Embryonic facial prominence (tissue), 1 donor: ENCODE data around the gene GPC3.
"Not testable (repeated sequence)": the region's sequence is repeated elsewhere in the genome, so short reads cannot be mapped to it uniquely, and the experiment has no call there.

Source experiments
- DNase-seq: peaks from one replicate; pipeline ENCODE4 v3.0.0-alpha.2; 2016; ENCODE audit errors: extremely low spot score

Gene GPC3

DNA sequence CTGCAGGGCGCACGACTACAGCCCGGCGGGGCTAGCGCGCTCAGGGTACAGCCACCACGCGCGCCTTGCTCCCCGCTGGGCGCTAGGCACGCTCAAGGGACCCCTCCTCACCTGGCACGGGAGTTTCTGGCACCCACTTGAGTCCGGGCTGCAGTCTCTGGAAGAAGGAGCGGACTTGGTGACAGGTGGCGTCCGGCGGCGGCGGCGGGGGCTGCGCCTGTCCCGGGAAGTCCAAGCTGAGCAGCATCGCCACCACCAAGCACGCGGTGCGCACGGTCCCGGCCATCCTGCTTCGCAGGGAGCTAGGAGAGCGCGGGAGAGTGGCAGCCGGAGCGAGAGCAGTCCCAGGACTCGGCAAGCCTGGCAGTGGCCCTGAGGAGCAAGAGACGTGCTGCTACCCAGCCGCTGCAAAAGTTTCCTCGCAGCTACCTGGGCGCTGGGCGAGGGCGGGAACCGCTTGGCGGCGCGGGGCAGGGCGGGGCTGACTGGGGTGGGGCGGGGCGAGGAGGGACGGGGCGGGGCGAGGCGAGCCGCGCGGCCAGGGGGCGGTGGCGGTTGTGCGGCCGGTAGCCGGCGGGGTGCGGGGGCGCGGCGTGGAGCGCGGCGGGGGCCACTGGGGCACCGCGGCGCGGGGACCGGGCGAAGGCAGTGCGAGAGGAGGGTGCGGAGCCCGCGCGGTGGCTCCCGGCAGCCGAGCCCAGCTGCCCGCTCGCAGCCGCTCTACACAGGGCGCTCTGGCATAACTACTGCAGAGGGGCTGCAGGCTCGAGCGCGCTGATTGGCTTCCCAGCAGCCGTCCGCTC is at the start of gene GPC3:
TSS of gene GPC3 (minus strand) at position 431 of the 803 bp plus-strand sequence.
- peak; percentile 29 for DNase-seq

DNA sequence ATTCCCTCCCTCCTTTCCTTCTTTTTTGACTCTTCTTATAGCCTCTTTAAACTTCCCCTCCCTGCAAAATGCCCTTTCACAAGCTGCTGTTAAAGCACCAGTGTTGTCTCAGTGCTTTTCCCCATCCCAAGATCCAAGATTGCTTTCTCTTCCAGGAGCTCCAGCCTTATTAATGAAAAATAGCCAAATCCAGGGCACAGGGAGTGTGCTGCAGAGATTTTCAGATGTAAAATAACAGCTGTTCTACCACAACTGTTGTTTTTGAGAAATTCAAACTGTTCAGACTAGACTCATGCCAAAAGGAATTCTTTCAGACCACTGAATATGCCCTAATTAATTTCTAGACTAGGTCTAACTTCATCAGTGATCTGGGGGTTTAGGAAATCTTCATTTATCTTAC is 47.0 kb upstream of the GPC3 start:
- no peak for DNase-seq

DNA sequence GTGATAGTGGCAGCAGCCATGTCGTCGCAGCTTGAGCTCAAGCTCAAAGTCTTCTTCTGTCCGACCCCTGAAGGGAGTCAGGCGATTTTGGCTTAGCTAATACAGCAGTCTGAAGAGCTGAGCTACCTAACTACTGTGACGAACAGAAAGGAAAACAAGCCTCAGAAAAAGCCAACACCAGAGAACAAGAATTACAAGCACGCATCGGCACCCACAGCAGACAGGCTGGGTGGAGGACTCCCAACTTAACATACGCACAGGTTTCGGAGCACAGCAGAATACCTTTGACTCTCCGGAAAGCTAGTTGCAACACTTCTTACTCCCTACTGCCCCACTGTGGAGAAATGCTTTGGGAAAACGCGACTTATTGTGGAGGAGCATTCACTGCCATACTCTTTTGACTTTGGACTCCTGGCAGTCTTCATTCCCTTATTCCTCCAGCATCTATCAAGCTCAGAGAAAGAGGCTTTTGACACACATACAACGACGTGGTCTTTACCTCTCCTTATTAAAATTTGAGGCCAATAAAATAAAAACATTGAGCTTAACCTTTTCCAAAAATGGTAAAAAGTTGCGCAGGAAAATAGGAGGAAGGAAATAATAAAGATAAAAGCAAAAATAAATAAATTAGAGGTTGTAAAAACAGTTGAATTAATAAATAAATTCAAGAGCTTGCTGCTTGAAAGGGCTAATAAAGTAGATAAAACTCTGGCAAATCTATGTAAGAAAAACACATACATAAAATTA is 41.3 kb upstream of the GPC3 start:
- peak; percentile 12 for DNase-seq

DNA sequence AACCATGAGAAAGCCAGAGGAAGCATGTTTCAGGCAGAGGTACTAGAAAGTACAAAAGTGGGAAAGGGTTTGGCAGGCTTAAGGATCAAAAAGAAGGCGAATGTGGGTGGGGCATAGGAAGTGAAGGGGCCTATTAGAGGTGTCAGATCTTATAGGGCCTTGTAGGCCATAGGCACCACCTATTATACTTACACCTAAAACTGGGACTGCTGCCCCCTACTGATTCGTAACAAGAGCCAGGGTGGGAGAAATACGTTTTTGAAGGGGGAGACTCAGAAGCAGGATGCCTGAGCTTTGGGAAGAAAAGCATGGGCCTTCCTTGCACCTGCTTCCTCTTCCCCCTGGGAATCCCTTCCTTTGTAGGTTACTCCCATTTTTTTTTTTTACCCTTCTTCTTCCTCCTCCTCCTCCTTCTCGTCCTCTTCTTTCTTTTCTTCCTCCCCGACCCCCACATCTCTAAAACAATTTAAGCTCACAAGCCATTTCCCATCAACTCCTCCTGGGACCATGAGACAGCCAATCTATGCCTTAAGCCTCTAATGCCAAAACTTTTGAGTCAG is 40.7 kb upstream of the GPC3 start:
- DNase-seq = no peak

DNA sequence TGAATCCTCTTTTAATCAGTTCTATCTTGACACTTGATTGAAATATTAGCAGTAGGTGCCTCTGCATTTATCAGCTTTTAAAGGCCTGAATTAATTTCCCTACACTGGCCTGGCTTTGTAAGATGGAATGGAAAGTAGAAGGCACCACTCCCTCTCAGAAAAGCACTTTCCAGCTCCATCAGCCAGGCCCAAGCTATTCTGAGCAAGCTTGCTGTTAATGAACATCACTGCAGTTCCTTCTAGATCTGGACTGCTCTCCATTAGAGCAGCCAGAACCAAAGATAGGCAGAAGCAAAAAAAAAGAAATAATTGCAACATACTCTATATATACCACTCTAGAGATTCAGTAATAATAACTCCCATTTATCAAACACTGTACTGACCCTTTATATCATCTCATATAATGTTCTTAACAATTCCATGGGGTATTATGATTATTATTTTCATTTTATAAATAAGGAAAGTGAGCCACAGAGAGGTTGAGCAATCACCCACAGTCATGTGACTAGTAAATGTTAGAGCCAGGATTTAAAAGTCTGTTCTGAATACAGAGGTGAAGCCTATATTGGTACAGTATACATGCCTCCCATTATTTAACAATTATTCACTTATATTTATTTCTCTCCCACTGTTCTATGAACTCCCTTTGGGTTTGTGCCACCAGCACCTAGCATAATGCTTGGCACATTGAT is 39.4 kb upstream of the GPC3 start:
- no peak for DNase-seq

DNA sequence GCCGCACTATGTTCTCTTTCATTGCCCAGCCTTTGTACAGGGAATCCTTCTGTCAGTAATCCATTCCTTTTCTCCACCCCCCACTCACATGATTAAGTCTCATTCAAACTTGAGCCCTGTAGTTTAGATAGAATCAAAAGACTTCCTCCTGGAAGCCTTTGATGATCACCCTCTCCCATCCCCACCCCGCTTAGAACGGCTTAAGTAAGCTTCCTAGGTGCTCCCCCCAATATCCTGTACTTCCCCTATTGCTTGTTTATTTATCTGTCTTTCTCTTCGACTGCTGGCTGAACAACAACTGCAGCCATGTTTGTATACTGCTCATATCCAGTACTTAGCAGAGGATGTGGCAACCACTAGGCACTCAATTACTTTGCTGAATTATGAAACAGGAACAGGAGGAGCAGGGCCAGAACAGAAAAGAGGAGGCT is 38.5 kb upstream of the GPC3 start:
- no peak for DNase-seq

DNA sequence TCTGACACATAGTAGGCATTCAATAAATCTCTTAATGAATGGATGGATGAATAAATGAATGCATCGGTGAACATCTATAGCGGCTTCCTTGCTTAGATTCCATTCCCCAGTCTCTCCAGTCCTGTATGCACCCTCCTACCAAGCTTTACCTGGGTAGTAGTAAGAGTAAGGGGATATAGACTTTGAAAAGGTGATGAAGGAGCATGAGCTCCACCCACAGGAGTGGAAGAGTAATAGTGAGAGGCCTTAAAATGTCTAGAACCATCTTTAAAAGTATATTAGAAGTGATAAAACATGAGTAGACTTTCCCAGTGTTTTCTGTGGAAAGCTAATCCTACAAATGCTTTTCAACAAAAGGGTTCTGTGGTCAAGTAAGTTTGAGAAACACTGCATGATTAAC is 35.5 kb upstream of the GPC3 start:
- no peak for DNase-seq

DNA sequence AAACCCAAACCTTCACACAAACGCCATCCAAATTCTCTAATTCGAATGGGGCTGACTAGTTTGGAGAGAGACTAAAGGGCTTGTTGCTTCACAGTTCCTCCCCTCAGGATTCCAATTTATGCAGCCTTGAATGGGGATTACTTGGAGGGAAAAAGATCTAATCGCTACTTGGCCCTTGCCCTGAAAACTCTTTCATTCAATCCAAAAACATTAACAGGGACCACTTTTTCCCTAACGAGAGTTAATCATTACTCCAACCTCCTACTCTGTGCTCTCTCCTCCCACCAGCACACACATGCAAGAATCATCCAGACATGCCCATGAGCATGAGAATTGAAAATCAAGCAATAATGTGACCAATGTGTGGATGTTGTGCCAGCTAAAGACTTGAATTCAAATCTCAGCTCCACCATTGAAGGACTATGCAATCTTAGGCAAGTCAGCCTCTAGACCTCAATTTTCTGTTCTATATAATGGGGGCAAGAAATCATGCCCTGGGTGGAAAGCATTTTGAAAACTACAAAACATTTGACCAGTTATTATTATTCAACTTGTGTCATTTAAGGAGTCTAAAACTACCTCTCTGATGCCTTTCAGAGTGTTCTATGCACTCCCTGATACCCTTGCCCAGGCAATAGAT is 34.3 kb upstream of the GPC3 start:
- no peak for DNase-seq

DNA sequence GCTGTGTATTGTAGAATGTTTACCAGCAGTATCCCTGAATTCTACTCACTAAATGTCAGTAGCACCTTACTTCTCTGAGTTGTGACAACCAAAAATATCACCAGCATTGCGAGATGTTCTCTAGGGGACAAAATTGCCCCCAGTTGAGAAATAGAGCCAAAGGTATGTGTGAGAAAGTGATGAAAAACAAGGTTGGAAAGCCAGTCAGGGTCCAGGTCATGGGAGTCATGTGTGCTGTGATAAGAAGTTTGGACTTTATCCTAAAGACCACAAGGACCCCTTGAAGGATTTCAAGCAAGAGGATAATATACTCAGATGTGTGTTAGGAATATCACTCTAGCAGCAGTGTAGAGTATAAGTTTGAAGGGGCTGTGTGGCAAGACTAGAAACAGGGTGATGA is 30.9 kb upstream of the GPC3 start:
- not testable (repeated sequence) for DNase-seq

DNA sequence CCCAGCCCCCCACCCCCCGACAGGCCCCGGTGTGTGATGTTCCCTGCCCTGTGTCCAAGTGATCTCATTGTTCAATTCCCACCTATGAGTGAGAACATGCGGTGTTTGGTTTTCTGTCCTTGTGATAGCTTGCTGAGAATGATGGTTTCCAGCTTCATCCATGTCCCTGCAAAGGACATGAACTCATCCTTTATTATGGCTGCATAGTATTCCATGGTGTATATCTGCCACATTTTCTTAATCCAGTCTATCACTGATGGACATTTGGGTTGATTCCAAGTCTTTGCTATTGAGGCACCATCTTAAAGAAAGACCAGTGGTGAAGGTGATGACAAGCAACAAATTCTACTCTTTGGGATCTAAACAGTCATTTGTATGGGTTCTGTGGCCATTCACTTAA is 30.1 kb upstream of the GPC3 start:
- DNase-seq = not testable (repeated sequence)

DNA sequence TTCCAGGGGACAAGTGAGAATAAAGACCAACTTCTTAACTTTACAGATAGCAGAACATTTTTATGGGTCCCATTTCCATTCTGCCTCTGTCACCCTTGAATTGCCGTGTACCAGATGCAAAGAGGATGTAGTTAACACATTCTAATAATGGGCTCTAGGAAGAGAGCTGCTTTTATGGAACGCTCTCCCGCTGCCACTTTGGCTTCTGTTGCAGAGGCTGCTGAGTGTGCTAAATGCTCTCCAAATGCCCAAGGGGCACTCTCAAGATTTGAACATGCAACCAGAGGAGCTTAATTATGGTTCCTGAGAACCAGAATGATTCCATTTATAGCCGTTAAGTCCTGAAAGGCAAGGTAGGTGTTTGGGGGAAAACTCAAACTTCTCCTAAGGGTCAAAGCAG is 28.1 kb upstream of the GPC3 start:
- DNase-seq = no peak

DNA sequence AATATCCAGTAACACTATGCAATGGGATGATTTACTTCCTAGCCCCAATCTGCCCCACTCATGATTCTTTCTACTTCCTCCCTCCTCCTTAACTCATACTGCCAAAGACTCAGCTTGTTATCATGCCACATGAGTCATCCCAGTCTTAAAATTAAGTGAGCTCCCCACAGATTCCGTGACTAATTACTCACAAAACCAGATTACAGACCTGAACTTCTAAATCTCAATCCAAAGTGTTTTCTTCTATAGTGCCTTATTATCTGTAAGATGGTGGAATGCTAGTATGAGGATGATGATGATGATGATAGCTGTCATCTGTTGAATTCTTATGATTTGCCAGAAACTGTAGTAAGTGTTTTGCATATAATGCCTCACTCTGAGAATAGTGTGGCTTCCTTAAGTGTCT is 27.7 kb upstream of the GPC3 start:
- no peak for DNase-seq

DNA sequence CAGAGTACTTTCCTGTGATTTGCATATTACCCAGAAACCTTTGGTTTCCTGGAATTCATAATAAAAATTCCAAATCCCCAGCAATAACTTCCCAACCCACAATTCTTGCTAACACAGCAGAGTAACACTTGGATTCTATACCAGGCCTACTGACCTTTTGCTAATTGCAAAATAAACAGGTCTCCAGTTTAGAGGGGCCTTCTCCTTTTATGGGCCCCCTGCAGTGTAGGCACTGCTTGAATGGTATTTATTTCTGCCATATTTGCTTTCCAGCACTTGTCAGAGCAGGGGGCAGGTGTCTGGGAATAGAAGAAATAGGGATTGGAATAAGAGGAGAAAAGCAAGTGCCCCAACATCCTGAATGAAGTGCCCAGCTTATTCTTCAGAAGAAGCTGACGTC is 25.3 kb upstream of the GPC3 start:
- no peak for DNase-seq

DNA sequence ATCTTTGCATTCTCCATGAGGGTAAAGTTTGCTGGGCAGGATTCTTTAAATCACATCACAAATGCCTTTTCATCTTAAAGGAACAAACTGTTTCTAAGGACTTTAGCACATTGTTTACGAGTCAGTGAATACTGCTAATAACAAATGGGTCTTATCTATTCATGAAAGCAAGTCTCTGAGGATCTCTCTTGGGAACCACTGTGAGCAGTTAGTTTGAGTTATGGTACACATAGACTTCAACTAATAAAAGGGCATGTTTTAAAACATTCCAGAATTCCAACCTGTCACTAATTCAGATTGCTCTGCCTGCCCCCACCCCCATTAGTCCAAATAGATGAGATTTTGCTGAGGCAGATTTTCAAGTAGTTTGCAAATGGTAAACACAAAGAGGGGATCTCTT is 22.3 kb upstream of the GPC3 start:
- DNase-seq = no peak

DNA sequence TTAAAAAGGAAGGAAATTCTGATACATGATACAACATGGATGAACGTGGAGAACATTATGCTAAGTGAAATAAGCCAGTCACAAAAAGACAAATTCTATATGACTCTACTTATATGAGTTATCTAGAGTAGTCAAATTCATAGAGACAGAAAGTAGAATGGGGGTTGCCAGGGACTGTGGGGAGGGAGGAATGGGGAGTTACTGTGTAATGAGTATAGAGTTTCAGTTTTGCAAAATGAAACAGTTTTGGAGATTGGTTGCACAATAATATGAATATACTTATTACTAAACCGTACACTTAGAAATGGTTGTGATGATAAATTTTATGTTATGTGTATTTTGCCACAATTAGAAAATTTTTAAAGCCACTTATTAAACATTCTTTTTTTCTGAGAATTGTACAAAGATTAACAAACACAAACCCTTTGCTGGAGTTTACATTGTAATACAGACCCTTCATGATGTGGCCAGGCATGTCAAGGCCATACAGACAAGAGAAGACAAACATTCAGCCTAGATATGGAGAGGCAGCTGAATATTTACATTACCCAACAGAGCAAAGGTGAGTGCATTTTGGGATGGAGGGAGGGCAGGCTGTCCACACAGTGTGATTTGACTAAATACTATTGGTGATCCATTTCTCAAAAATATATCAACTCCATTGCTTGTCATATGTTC is 21.2 kb upstream of the GPC3 start:
- no peak for DNase-seq

DNA sequence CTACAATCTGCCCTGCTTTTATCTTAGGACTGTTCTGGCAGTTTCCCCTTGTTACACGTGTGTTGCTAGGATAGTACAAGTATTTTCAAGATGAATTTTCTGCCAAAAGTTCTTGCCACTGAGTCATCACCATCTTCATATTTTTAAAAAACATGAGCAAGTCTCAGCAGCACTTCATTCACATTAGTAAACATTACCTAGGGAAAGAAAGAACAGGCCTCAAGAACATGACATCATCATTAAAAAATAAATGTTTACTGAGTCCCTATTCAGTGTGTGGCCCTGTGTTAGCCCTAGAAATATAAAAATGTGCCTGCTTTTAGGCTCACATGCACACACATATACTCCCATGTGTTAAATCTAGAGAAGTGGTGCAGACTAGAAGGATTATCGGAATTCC is 18.7 kb upstream of the GPC3 start:
- no peak for DNase-seq

DNA sequence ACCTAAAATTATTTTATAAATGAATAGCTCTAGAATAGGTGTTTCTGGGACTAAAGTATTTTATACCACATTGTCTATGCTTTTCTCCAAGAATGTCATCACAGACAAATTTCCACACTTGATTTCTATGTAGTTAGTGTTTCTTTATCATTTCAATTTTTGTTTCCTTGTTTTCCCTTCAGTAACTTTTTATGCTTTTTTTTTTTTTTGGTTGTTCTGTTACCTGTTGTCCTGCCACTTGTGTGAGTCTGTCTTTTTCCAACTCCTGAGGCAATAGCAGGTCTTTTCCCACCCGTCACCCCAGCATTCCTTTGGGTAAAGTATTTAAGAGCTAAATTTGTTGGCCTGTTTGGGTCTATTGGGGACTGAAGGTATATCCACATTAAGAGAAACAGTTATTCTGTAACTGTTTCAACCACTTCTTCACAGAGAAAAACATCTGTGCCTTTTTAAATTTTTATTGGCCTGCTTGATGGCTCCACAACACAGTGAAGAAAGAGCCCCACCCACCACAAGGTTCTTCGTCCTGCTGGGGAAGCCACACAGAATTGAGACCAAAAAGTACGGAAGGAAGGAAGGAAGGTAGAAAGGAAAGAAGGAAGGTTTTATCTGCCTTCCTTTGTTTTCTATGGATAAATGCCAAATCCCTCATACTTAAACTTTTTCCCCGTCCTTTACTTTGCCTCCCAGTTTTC is 17.7 kb upstream of the GPC3 start:
- no peak for DNase-seq

DNA sequence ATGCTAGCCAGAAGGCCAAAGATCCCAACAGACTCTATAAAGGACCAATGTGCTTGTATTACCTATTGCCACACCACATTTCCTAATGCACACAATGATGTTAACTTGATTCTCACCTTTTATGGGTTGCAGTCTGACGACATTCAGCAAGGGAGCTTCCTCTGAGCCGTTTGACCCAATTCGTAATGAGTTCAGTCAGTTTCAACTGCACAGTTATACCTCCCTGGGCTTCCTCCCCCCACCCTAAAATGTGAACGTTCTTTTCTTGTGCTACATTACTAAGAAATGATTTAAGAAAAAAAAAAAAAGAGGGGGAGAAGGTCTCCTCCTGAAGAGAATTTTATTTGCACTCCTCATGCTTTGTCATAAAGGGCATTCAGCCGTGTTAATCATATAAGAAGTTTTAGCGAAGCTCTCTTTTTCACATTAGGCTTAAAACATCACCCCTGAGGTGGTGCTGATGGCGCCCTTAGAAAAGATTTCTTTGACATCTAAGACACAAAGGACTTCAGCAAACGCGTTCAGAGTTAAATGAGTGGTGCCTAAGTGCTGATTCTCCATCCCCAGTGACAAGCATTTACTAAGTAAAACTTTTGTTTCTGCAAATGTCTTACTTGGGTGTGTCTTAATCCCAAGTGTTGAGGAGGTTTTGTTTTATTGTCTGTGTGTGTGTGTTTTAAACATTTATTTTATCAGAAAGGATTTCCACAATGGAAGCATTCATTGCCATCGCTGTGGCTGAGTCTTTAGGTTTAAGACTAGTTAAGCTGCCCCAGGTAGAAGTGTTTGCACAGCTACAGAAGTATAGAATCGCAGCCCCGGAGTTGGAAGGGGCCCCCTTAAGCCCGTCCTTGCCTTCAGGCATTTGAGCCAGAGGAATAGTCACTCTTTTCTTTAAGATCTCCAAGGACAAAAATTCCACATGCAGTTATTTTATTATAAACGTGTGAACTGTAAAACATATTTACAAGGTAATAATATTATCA is 15.2 kb upstream of the GPC3 start:
- no peak for DNase-seq

DNA sequence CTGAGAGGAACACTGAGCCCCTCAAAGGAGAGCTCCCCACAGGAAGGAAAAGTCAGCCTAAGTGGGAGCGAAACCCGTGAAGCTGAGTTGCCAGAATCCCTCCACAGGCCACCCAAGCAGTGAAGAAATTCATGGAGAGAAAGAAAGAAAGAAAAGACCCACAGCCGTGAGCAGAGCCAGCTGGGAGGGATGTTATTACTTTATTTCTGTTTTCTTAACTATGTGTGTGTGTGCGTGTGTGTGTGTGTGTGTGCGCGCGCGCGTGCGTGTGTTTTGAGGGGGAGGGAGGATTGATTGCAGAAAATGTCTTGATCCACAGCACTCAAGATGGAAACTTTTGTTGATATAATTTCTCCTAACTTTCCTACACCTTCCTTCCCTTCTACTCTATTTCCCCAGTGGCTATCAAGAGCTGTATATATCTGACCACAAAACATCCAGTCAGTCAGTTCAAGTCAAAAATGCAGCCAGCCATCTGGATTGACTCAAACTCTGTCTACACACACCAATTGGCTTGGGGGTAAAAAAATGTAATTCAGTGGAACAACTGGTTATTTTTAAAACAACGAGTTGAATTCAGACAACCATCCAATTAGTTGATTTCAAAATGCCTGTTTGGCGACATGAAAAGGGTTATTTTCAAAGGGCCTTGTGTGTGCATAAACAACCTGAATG is 13.8 kb upstream of the GPC3 start:
- DNase-seq = no peak
